Measurements from ENCODE around the gene TMEM147.

GRCh38 chr19:35497406-35497805 is 48.0 kb upstream of the TMEM147 start:
- no peak for TF ChIP-seq POLR2A (IDR thresholded peaks at IDR 0.05)
- TF ChIP-seq CTCF (IDR thresholded peaks at IDR 0.05 in 4 of 5, conservative IDR thresholded peaks at IDR 0.05 in 1 of 5): no peak

Data from gastrocnemius medialis (tissue), 4 donors.